Fibroblast of skin of left biceps (primary cell): Measurements from ENCODE around the gene TAC3.
"Not testable (repeated sequence)": the region's sequence is repeated elsewhere in the genome, so short reads cannot be mapped to it uniquely, and the experiment has no call there.

Source experiments
- DNase-seq, 2 experiments: peaks; one replicate each; pipeline ENCODE4 v3.0.0-alpha.2; 2013; ENCODE audit warnings: low read depth in 2 of 2

TAC3 gene

DNA sequence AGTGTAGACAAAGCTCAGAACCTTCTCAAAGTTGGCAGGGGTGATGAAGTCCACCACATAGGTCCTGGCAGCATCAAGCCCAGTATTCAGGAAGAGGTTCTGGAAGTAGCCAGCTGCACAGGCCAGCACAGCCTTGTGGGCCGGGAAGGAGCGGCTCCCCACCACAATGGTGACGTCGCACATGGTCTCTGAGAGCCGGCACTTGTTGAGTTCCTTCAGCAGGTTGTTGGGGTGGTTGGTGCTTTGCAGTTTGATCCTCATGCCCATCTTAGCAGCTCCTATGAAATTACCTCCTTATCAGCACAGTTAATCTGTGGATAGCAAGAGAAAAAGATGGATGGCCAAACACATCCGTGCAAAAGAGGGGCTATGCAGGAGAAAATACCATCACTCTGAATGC, 11.7 kb downstream of the TAC3 start:
- no peak for DNase-seq

GRCh38 chr12:57003395-57003794, 12.9 kb downstream of the TAC3 start:
- DNase-seq: no peak

GRCh38 chr12:57001448-57001906, 14.9 kb downstream of the TAC3 start:
- DNase-seq: no peak

DNA sequence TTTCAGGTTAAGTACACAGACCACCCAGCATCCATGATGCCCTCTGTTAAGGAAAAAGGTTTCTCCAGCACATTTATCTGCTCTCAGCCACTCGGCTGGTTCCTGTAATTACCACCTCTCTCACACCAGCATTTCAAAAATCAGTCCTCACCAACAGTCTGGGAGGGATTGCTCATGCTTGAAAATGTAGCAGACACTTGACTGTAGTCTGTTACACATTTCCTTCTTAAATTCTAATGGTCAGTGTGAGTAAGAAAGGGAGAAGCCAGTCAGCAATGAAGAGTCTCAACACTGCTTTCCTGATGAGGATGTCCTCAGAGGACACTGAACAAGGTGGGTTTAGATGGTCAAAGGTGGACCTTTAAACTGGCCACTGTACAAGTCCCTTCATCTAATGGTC, 15.9 kb downstream of the TAC3 start:
- no peak for DNase-seq

- no peak for DNase-seq
Measured at GRCh38 chr12:56999456-56999855, 16.9 kb downstream of the TAC3 start.

DNA sequence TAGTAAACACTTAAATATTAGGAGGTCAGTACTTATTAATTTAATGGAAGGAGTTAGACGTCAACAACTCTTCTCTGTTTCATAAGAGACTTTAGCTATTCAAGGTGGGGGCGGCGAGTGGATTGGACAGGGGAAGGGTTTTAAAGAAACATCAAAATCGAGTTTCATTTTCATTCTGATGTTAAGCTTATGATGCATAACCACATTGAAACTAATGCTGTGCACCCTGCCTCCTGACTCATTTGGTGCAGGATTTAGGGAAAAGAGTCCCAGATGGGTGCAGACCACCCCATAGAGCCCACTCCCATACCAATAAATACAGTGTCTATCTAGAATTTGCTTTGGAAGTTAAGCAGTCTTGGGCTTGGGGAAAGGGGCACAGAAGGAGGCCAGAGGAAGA, 17.3 kb downstream of the TAC3 start:
- DNase-seq: no peak

DNA sequence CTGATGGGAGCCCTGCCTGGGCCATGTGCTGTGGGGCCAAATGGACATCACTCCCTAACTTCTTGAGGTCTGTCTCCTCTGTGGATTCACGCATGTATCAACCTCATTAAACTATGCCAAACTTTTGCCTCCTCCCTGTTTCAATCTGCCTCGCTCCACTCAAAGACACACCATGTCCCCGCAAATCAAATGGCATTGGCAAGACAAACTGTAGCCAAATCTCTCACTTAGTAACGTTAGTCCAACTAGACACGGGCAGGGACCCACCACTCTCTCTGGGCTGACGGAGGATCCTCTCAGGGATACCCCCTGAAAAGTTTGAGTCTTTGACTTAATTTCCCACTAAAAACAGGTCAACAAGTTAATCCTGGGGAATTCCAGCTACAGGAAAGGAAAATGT, 18.0 kb downstream of the TAC3 start:
- no peak for DNase-seq

GRCh38 chr12:56996793-56997545, 19.4 kb downstream of the TAC3 start:
- DNase-seq: no peak

DNA sequence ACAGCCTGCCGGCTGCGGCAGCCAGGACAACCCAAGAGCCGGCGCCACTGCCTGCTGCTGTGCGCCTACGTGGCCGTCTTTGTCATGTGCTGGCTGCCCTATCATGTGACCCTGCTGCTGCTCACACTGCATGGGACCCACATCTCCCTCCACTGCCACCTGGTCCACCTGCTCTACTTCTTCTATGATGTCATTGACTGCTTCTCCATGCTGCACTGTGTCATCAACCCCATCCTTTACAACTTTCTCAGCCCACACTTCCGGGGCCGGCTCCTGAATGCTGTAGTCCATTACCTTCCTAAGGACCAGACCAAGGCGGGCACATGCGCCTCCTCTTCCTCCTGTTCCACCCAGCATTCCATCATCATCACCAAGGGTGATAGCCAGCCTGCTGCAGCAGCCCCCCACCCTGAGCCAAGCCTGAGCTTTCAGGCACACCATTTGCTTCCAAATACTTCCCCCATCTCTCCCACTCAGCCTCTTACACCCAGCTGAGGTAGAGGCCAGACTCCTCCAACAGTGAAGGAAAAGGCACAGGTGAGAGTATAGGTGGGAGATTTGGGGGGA, 20.3 kb downstream of the TAC3 start:
- no peak for DNase-seq

- no peak for DNase-seq
Measured at GRCh38 chr12:56995201-56995929, 21.0 kb downstream of the TAC3 start.

GRCh38 chr12:56994231-56994746, 22.0 kb downstream of the TAC3 start:
- DNase-seq: no peak

DNA sequence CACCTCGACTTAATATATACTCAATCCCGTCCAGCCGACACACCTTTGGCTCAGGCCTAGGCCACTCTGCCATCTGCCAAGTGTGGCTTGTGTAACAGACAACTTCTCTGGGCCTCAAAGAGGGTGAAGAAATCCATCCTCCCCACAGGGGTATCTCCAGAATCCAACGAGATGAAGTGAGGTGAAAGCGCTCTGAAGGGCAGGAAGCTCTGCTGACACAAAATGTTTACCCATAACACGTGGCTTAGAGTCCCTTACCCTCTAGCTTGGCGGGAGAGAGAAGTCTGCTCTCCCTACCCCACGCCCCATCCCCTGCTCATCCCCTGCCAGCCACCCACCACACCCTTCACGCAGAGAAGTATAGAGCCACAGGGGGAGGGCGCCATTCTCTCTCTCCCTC, 23.0 kb downstream of the TAC3 start:
- DNase-seq: no peak

GRCh38 chr12:56991319-56992246, 24.7 kb downstream of the TAC3 start:
- DNase-seq: no peak

DNA sequence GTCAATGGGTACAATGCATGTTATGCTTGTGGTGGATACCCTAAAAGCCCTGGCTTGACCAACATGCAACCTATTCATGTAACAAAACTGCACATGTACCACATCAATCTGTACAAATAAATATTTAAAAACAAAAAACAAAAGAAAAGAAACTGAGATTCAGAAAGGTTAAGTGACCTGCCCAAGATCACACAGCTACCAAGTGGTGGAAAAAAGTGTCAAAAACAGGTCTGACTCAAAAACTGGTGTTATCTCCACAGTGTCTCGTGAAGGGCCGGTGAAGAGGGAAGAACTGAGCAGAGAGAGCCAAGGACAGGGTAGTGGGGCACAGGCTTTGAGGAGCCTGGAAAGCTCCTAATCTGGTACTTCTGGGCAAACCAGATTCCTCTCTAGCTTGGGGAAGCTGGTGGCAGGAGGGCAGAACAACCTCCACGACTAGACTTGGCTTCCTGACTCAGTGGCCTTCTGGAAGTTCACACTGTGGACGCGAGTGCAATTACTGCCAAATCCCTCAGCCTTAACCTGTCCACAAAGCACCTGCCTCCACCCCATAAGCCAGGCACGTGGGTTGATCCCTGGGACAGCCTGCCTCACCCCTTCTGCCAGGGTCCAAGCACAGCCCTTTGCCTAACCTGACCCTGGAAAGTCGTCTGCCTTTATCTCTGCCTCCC, 25.5 kb downstream of the TAC3 start:
- no peak for DNase-seq

DNA sequence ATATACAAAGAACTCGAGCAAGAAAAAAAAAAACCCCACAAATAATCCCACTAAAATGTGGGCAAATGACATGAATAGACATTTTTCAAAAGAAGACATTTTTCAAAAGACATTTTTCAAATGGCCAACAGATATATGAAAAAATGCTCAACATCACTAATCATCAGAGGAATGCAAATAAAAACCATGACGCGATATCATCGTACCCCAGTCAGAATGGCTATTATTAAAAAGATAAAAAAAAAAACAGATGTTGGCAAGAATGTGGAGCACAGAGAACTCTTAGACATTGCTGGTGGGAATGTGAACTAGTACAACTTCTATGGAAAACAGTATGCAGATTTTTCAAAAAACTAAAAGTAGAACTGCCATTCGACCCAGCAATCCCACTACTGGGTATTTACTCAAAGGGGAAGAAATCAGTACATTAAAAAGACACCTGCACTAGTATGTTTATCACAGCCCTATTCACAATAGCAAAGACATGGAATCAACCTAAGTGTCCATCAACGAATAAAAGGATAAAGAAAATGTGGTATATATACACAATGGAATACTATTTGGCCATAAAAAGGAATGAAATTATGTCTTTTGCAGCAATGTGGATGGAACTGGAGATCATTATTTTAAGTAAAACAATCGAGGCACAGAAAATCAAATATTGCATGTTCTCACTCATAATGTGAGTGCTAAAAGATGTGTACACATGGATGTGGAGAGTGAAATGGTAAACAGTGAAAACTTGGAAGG, 26.3 kb downstream of the TAC3 start:
- no peak for DNase-seq

- no peak for DNase-seq
Measured at GRCh38 chr12:56988207-56988739, 28.1 kb downstream of the TAC3 start.

- DNase-seq: peak; percentile 30 to 36
Measured at GRCh38 chr12:56987551-56988053, 28.7 kb downstream of the TAC3 start.

- no peak for DNase-seq
Measured at GRCh38 chr12:56987011-56987410, 29.3 kb downstream of the TAC3 start.

- DNase-seq: not testable (repeated sequence)
Measured at GRCh38 chr12:56985714-56986113, 30.6 kb downstream of the TAC3 start.

GRCh38 chr12:56983386-56983785, 32.9 kb downstream of the TAC3 start:
- no peak for DNase-seq
